Effector memory CD4-positive, alpha-beta T cell (primary cell): ENCODE data around the gene MATN3.

Experiments used
- DNase-seq, 3 donors: peaks; one replicate each; pipeline ENCODE4 v3.0.0-alpha.2; 2020
- H3K27ac ChIP-seq: 2 replicates; pipeline ENCODE4 v1.7.0; 2013; ENCODE audit warnings: mild to moderate bottlenecking, low read length, moderate library complexity; ENCODE audit not compliant: insufficient read depth, poor library complexity, severe bottlenecking
- H3K27me3 ChIP-seq: replicated peaks from 2 replicates; pipeline ENCODE4 v1.7.0; 2013; ENCODE audit warnings: mild to moderate bottlenecking, low read length; ENCODE audit not compliant: insufficient read depth, control insufficient read depth, poor library complexity, severe bottlenecking
- H3K36me3 ChIP-seq: 2 replicates; pipeline ENCODE4 v1.7.0; 2013; ENCODE audit warnings: mild to moderate bottlenecking, low read length, moderate library complexity; ENCODE audit not compliant: control insufficient read depth, insufficient read depth
- H3K4me1 ChIP-seq: 2 replicates; pipeline ENCODE4 v1.7.0; 2013; ENCODE audit warnings: low read length, mild to moderate bottlenecking; ENCODE audit not compliant: control insufficient read depth, insufficient read depth, poor library complexity, severe bottlenecking
- H3K4me3 ChIP-seq: 2 replicates; pipeline ENCODE4 v1.7.0; 2013; ENCODE audit warnings: low read length, low read depth, mild to moderate bottlenecking; ENCODE audit not compliant: insufficient read depth, poor library complexity, severe bottlenecking
- H3K9me3 ChIP-seq: 2 replicates; pipeline ENCODE4 v1.7.0; 2013; ENCODE audit warnings: mild to moderate bottlenecking, low read length, moderate library complexity; ENCODE audit not compliant: control insufficient read depth
- total RNA-seq, 3 donors: gene quantifications; one replicate each; lab custom pipeline; 2026; lab: John Stamatoyannopoulos, UW

MATN3 gene, protein sequence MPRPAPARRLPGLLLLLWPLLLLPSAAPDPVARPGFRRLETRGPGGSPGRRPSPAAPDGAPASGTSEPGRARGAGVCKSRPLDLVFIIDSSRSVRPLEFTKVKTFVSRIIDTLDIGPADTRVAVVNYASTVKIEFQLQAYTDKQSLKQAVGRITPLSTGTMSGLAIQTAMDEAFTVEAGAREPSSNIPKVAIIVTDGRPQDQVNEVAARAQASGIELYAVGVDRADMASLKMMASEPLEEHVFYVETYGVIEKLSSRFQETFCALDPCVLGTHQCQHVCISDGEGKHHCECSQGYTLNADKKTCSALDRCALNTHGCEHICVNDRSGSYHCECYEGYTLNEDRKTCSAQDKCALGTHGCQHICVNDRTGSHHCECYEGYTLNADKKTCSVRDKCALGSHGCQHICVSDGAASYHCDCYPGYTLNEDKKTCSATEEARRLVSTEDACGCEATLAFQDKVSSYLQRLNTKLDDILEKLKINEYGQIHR
- total RNA-seq: 0 reads per million in 3 donors

DNA sequence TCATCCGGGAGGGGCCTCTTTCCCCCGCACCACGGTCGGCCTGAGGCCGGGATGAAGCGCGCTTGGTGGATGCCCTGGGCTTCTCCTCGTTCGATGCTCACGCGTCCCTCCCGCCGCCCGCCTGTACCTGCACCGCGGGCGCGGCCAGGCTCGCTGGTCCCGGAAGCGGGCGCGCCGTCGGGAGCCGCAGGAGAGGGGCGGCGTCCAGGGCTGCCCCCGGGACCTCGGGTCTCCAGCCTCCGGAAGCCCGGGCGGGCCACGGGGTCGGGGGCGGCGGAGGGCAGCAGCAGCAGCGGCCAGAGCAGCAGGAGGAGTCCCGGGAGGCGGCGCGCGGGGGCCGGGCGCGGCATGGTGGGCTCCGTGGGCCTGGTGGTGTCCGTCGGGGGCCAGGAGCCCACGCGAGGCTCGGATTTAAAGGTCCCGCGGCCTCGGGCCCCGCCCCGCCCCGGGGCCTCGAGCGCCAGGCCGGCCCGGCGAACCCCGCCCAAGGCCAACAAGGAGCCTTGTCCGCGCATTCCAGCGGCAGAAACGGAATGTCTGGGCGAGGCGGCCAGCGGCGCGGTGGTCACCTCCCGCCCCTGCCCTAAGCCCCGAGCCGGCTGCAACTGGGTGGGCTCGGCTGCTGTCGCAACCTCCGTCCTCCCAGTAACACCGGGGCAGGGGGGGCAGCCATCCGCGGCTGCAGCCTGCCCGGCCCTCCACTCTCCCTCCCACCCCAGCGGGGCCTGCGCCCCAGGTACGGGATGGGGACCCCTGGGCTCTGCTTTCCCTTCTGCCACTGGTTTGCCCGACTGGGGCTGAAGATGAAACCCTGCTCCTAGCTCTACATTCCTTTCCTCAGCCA lies at the start of gene MATN3:
TSS of gene MATN3 (minus strand) at position 387 of the 844 bp plus-strand sequence. CDS start at position 350, 37 bp downstream.
- Histone ChIP-seq H3K4me3 (peak within 1 kb of the TSS; percentile 45), H3K4me1 (peaks cover 11% of the 10 kb centered on the region), H3K9me3 (no peaks in the 10 kb centered on the region), H3K36me3 (no peaks in the 10 kb centered on the region), H3K27me3 (peaks cover 16% of the 10 kb centered on the region), H3K27ac (no peak within 1 kb of the TSS)
- DNase-seq: no peak

DNA sequence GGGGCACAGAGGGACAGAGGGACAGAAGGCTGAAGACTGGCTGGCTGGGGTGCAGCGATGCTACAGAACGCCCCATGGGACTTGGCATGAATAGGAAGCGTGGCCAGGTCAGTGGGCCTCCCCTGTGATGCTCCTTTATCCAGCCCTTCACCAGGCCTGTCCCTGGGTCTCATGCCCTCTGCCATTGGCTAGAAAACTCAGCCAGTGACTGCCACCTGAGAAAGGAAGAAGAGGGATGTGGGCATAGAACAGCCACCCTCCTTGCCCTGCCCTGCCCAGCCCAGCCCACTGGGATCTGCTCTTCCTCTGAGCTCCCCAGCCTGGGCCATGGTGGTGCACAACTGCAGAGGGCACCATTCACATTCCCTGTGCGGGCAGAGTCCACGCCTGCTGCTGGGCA lies 49.5 kb upstream of the MATN3 start:
- no peaks in the 10 kb centered on the region for H3K27me3 ChIP-seq
- no peaks in the 10 kb centered on the region for H3K9me3 ChIP-seq
- DNase-seq: no peak
- no peaks in the 10 kb centered on the region for H3K36me3 ChIP-seq
- H3K4me1 ChIP-seq: no peaks in the 10 kb centered on the region
- H3K4me3 ChIP-seq: no peak overlapping the region
- H3K27ac ChIP-seq: no peak overlapping the region

DNA sequence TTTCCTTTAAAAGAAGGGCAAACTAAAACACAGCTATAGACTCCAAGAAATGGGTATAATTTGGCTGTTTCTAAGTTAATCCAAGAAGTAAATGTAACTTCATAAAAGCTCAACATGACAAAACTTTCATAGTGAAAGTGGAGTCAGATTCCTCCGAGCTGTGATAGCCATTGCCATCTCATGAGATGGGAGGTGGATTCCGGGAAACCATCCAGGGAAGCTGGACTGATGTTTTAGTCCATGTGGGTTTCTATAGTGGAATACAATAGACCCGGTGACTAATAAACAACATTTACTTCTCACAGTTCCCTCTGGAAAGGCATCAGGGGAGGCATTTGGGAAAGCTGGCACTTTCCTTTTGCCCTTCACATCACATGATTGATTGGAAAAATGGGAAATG lies 49.0 kb upstream of the MATN3 start:
- H3K27ac ChIP-seq: no peak overlapping the region
- no peak overlapping the region for H3K4me3 ChIP-seq

DNA sequence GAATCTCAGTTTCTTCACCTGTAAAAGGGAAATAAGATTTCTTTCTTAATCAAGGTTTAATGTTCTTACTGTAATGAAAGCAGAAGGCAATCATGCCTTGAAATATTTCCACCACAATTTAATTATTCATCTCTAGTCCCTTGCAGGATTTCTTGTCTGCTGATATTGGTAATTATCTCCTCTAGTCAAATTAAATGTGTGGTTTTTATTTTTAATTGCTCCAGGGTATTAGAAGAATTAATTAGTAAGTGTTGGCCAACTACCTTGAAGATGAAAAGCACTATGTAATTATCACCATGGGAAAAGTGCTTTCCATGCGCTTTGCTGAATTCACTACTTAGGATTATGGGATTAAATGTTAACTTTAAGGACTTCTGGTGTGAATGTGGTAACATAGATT lies 47.6 kb upstream of the MATN3 start:
- H3K36me3 ChIP-seq: no peaks in the 10 kb centered on the region
- DNase-seq: no peak
- no peaks in the 10 kb centered on the region for H3K4me1 ChIP-seq
- H3K27ac ChIP-seq: no peak overlapping the region
- no peaks in the 10 kb centered on the region for H3K27me3 ChIP-seq
- no peaks in the 10 kb centered on the region for H3K9me3 ChIP-seq
- no peak overlapping the region for H3K4me3 ChIP-seq

More for the DNA sequence above, 49.0 kb upstream of the MATN3 start:
- Histone ChIP-seq H3K27me3 (no peaks in the 10 kb centered on the region), H3K36me3 (no peaks in the 10 kb centered on the region), H3K9me3 (no peaks in the 10 kb centered on the region), H3K4me1 (no peaks in the 10 kb centered on the region)
- DNase-seq: no peak

DNA sequence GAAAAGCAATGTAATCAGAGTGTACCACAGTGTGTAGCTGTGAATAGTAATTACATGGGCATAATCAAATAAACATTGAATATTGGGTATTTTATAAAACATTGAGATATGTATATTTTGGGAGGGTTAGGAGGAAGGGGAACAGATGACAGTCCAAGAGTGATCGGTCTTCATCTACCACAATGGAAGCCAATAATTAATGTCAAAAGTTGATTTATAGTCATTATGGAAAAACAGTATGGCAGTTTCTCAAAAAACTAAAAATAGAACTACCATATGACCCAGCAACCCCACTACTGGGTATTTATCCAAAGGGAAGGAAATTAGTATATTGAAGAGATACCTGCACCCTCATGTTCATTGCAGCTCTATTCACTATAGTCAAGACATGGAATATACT lies 44.8 kb upstream of the MATN3 start:
- Histone ChIP-seq H3K27me3 (no peaks in the 10 kb centered on the region), H3K27ac (no peak overlapping the region), H3K9me3 (no peaks in the 10 kb centered on the region), H3K36me3 (no peaks in the 10 kb centered on the region), H3K4me3 (no peak overlapping the region), H3K4me1 (no peaks in the 10 kb centered on the region)
- DNase-seq: no peak

DNA sequence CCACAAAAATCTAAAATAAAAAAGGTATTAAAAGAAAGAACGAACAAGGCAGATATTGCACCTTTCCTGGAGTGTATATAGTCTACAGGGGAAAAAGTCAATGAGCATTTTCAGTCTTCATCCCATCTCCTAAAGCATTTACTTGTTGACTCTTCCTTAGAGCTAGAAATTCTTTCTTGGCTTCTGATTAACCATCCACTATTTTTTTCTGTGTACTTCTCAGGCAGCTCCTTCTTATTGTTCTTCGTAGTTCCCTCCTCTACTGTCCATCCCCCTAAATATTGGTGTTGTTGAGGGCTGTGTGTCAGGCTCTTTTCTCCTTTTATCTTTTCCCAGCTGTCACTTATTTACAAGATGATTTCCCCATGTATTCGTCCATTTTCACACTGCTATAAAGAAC lies 42.5 kb upstream of the MATN3 start:
- no peaks in the 10 kb centered on the region for H3K36me3 ChIP-seq
- no peak overlapping the region for H3K4me3 ChIP-seq
- no peaks in the 10 kb centered on the region for H3K27me3 ChIP-seq
- no peak for DNase-seq
- peaks cover 3% of the 10 kb centered on the region for H3K4me1 ChIP-seq
- H3K27ac ChIP-seq: no peak overlapping the region
- no peaks in the 10 kb centered on the region for H3K9me3 ChIP-seq

DNA sequence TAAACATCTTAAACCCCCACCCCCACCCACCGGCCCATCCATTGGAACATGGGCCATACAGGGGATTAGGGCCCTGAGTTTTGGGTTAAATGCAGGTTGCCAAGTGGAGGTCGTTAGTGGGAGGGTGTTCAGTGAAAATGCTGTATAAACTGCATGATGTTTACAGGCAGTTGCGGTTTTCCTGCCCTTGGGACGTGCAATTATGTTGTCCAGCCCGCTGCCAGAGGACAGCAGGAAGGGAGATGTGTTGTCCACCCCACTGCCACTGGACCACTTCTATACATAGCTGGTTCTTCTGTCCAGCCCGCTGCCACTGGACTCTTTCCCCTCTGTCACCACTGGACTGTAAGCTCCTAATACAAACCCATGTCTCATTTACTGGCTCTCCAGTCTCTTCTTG lies 41.7 kb upstream of the MATN3 start:
- no peaks in the 10 kb centered on the region for H3K9me3 ChIP-seq
- no peak overlapping the region for H3K27ac ChIP-seq
- no peak overlapping the region for H3K4me3 ChIP-seq
- H3K27me3 ChIP-seq: no peaks in the 10 kb centered on the region
- H3K36me3 ChIP-seq: no peaks in the 10 kb centered on the region
- DNase-seq: no peak
- peaks cover 11% of the 10 kb centered on the region for H3K4me1 ChIP-seq

DNA sequence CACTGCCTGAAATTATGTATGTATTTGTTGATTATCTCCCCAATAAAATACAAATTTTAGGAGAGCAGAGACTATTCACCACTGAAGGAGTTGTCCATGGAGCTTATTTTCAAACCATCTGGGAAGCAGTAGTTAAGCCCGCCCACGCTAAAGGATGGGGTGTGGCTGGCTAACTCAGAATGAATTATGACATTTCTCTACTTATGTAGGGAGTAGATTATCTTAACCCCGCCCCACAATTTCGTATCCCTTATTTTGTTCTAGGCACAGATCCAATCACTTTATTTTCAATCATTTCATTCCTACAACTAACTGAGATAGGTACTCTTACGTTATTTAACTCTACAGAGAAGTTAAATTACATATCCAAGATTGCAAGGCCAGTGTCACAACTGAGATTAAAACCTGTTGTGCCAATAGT lies 40.4 kb upstream of the MATN3 start:
- DNase-seq: no peak

DNA sequence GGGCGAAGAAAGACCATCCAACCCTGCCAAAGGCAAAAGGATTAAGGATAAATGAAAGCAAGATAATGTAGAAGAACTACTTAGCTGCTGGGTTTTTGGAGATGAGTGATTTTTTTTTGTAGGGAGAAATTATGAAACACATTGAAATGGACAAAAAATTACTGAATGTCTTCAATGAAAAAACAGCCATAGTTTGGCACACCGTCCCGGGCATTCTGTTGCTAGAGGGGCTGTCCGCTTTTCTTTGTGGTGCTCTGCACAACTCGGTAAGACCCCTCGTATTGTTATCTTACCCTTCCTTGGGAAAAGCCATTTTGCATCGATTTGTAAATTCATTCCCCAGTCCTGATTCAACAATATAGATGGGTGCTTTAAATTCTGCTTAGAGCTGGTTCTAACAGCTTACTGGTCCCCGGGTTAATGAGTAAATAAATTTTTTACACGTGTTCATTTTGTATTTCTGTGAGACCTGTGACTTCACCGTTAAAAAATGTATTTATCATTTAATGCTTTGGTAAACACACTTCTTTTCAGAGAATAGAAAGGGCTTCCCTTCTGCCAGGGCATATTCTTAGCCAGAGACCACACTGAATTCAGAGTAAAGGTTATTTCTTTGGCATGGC lies 39.9 kb upstream of the MATN3 start:
- DNase-seq: no peak
- Histone ChIP-seq H3K4me1 (peaks cover 11% of the 10 kb centered on the region), H3K4me3 (peak overlapping the region; percentile 57), H3K36me3 (no peaks in the 10 kb centered on the region), H3K9me3 (no peaks in the 10 kb centered on the region), H3K27ac (peak overlapping the region; percentile 95), H3K27me3 (no peaks in the 10 kb centered on the region)

More for the DNA sequence above, 40.4 kb upstream of the MATN3 start:
- Histone ChIP-seq H3K4me3 (no peak overlapping the region), H3K4me1 (peaks cover 11% of the 10 kb centered on the region), H3K9me3 (no peaks in the 10 kb centered on the region), H3K36me3 (no peaks in the 10 kb centered on the region), H3K27me3 (no peaks in the 10 kb centered on the region), H3K27ac (no peak overlapping the region)
